ENCODE results near the gene GIN1. TPM values are rescaled to one million over a fixed set of nuclear protein-coding genes. Genes with fewer than 3 reads are reported as not detected.

GIN1 gene
- total and polyA plus RNA-seq, 2 donors (not counting 1 experiment from before 2014, with no cell fraction given): 2.2 to 16.9 TPM

DNA sequence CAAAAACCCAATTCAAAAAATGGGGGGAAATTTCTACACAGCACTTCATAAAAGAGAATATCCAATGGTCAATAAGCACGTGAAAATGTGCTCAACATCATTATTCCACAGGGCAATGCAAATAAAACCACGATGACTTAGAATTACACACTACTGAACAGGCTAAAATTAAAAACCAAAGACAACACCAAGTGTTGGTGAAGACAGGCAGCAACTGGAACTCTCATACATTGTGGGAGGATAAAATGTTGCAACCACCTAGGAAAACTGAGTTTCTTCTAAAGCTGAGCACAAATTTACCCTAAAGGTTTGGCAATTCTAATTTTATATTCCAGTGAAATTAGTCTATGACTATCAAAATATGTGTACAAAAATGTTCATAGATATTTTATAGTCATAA lies 9.5 kb downstream of the GIN1 start:
- intact Hi-C loops (cut with micrococcal nuclease): loop anchor here (10.0 kb wide), 1 partner anchor 454 kb away; the partner anchor contains the start of gene NUDT12
- H3K36me3 ChIP-seq (replicated peaks in 1 of 2; ENCODE audit: control extremely low read depth in 1 of 2, control insufficient read depth in 1 of 2, extremely low read depth in 1 of 2, insufficient read depth in 2 of 2, low read length in 1 of 2): no peaks in the 10 kb centered on the region
- ChIA-PET POLR2A (no interaction called here), CTCF (no interaction called here)
- peaks cover 5 to 12% of the 10 kb centered on the region in 2 donors for H3K4me1 ChIP-seq (ENCODE audit: control insufficient read depth in 2 of 2, insufficient read depth in 2 of 2, low read length in 2 of 2)
- H3K4me3 ChIP-seq (ENCODE audit: control extremely low read depth in 1 of 5, extremely low read depth in 1 of 5, insufficient read depth in 1 of 5, low read depth in 2 of 5, low read length in 4 of 5): no peak overlapping the region
- Mint-ChIP-seq H3K27me3 (no peaks in the 10 kb centered on the region), H3K9me3 (ENCODE audit: insufficient read depth) (peaks cover 3% of the 10 kb centered on the region), H3K4me1 (peaks cover 39% of the 10 kb centered on the region), H3K4me3 (no peak overlapping the region), H3K27ac (no peak overlapping the region)
- ATAC-seq (ENCODE audit: low read depth): no peak
- H2AFZ ChIP-seq (ENCODE audit: insufficient read depth, low read depth, low read length, poor library complexity, severe bottlenecking): no peak overlapping the region
- no peaks in the 10 kb centered on the region for H3K27me3 ChIP-seq (replicated peaks in 1 of 4; ENCODE audit: control extremely low read depth in 1 of 4, control insufficient read depth in 3 of 4, insufficient read depth in 4 of 4, low read length in 3 of 4)
- no peak for DNase-seq
- WGBS (ENCODE audit: insufficient coverage): no CpG with 5 or more reads among the region's 2 CpGs
- no peak overlapping the region for H3K4me2 ChIP-seq (replicated peaks; ENCODE audit: low read depth, low read length, poor library complexity, severe bottlenecking)
- peaks cover 31% of the 10 kb centered on the region for H3K79me2 ChIP-seq (ENCODE audit: control insufficient read depth, insufficient read depth, low read length)
- no peak overlapping the region for H3K27ac ChIP-seq (ENCODE audit: low read length in 2 of 2)
- H3K9ac ChIP-seq (ENCODE audit: low read length): no peak overlapping the region
- no peaks in the 10 kb centered on the region for H4K20me1 ChIP-seq (ENCODE audit: control insufficient read depth, insufficient read depth, low read length, poor library complexity, severe bottlenecking)
- peaks cover 0 to 2% (median 0%) of the 10 kb centered on the region in 3 donors for H3K9me3 ChIP-seq (ENCODE audit: control extremely low read depth in 1 of 3, control insufficient read depth in 2 of 3, insufficient read depth in 1 of 3, low read length in 2 of 3)
- no peak for TF ChIP-seq EZH2 (IDR thresholded peaks at IDR 0.05; ENCODE audit: borderline replicate concordance, insufficient read depth, low read depth, low read length, poor library complexity, severe bottlenecking)
- TF ChIP-seq, protein P1, sequence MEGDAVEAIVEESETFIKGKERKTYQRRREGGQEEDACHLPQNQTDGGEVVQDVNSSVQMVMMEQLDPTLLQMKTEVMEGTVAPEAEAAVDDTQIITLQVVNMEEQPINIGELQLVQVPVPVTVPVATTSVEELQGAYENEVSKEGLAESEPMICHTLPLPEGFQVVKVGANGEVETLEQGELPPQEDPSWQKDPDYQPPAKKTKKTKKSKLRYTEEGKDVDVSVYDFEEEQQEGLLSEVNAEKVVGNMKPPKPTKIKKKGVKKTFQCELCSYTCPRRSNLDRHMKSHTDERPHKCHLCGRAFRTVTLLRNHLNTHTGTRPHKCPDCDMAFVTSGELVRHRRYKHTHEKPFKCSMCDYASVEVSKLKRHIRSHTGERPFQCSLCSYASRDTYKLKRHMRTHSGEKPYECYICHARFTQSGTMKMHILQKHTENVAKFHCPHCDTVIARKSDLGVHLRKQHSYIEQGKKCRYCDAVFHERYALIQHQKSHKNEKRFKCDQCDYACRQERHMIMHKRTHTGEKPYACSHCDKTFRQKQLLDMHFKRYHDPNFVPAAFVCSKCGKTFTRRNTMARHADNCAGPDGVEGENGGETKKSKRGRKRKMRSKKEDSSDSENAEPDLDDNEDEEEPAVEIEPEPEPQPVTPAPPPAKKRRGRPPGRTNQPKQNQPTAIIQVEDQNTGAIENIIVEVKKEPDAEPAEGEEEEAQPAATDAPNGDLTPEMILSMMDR (IDR thresholded peaks at IDR 0.05): no peak

DNA sequence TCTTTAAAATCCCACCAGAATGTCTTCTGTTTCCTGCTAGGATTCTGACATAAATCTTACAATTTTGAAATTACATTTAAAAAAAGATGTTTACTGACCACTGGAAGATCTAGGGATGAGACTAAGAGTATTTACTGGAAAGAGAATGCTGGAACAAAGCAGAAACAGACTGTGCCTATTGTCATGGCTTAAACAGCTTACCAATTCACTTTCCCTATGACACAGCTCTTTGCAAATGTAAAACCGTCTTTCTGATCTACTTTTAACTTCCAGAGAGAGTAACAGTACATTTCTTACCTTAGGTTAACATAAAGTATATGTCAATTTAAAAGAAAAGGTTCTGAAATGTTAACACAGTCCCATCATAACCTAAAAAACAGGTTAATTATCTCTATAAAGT lies 10.7 kb downstream of the GIN1 start:
- no CpG with 5 or more reads among the region's 1 CpG for WGBS (ENCODE audit: insufficient coverage)
- Histone ChIP-seq H3K9me3 (ENCODE audit: control extremely low read depth in 1 of 3, control insufficient read depth in 2 of 3, insufficient read depth in 1 of 3, low read length in 2 of 3) (peaks cover 0 to 2% (median 0%) of the 10 kb centered on the region in 3 donors), H3K36me3 (replicated peaks in 1 of 2; ENCODE audit: control extremely low read depth in 1 of 2, control insufficient read depth in 1 of 2, extremely low read depth in 1 of 2, insufficient read depth in 2 of 2, low read length in 1 of 2) (peaks cover 4% of the 10 kb centered on the region in 2 experiments), H3K79me2 (ENCODE audit: control insufficient read depth, insufficient read depth, low read length) (peaks cover 20% of the 10 kb centered on the region), H3K4me1 (ENCODE audit: control insufficient read depth in 2 of 2, insufficient read depth in 2 of 2, low read length in 2 of 2) (peaks cover 5 to 12% of the 10 kb centered on the region in 2 donors), H3K4me3 (ENCODE audit: control extremely low read depth in 1 of 5, extremely low read depth in 1 of 5, insufficient read depth in 1 of 5, low read depth in 2 of 5, low read length in 4 of 5) (no peak overlapping the region), H4K20me1 (ENCODE audit: control insufficient read depth, insufficient read depth, low read length, poor library complexity, severe bottlenecking) (no peaks in the 10 kb centered on the region), H3K9ac (ENCODE audit: low read length) (no peak overlapping the region), H3K27me3 (replicated peaks in 1 of 4; ENCODE audit: control extremely low read depth in 1 of 4, control insufficient read depth in 3 of 4, insufficient read depth in 4 of 4, low read length in 3 of 4) (no peaks in the 10 kb centered on the region), H3K27ac (ENCODE audit: low read length in 2 of 2) (no peak overlapping the region), H3K4me2 (replicated peaks; ENCODE audit: low read depth, low read length, poor library complexity, severe bottlenecking) (no peak overlapping the region), H2AFZ (ENCODE audit: insufficient read depth, low read depth, low read length, poor library complexity, severe bottlenecking) (no peak overlapping the region)
- H3K27me3 Mint-ChIP-seq: no peaks in the 10 kb centered on the region
- H3K9me3 Mint-ChIP-seq (ENCODE audit: insufficient read depth): peaks cover 3% of the 10 kb centered on the region
- peaks cover 32% of the 10 kb centered on the region for H3K4me1 Mint-ChIP-seq
- DNase-seq (no peak), ATAC-seq (ENCODE audit: low read depth) (no peak)
- intact Hi-C loops (cut with micrococcal nuclease): no loop called here
- TF ChIP-seq, protein P1 (IDR thresholded peaks at IDR 0.05): no peak
- TF ChIP-seq EZH2 (IDR thresholded peaks at IDR 0.05; ENCODE audit: borderline replicate concordance, insufficient read depth, low read depth, low read length, poor library complexity, severe bottlenecking): no peak
- CTCF ChIA-PET: interaction anchor here (1.0 to 1.1 kb wide), 2 partner anchors 11 to 31 kb away, joined by 3 read pairs; partner anchors contain the start of genes GIN1 and PPIP5K2
- H3K27ac Mint-ChIP-seq: no peak overlapping the region
- H3K4me3 Mint-ChIP-seq: no peak overlapping the region
- POLR2A ChIA-PET: no interaction called here
